ENCODE results near the gene FTCD.

- TF ChIP-seq EZH2 (IDR thresholded peaks at IDR 0.05; ENCODE audit: insufficient read depth, poor library complexity, severe bottlenecking) (no peak), EZH2phosphoT487 (IDR thresholded peaks at IDR 0.05; ENCODE audit: insufficient read depth, low read depth) (no peak)
Observed at GRCh38 chr21:46183910-46184624, 28.7 kb upstream of the FTCD start, which contains the start of gene SPATC1L.
